Pulmonary artery endothelial cell (primary cell): ENCODE measurements around the gene RC3H1. TPM values are rescaled to one million over a fixed set of nuclear protein-coding genes. Genes with fewer than 3 reads are reported as not detected.
"Not testable (repeated sequence)": the region's sequence is repeated elsewhere in the genome, so short reads cannot be mapped to it uniquely, and the experiment has no call there.

Experiments
- DNase-seq: peaks from one replicate; pipeline ENCODE4 v3.0.0-alpha.2; 2011; ENCODE audit warnings: low read depth, low spot score
- total RNA-seq: library from RNA; depleted of rRNA; stranded (reverse); fragments of >200 nt; gene quantifications from 2 replicates; pipeline ENCODE4 v1.2.3, GENCODE V29; 2014

Gene RC3H1
- total RNA-seq, 1 donor from 2014 or later = 15.9 TPM

DNA sequence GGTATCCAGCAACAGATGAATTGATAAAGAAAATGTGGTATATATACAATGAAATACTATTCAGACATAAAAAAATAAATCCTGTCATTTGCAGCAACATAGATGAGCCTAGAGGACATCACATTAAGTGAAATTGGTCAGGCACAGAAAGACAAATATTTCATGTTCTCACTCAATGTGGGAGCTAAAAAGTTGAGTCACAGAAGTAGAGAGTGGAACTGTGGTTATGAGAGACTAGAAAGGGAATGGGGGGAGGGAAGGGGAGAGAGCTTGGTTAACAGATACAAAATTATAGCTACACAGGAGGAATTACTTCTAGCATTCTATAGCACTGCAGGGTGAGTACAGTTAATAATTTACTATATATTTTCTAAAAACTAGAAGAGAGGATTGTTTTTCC, 68.0 kb downstream of the RC3H1 start:
- no peak for DNase-seq

- no peak for DNase-seq
Observed at GRCh38 chr1:173948594-173948993, 73.6 kb downstream of the RC3H1 start.

DNA sequence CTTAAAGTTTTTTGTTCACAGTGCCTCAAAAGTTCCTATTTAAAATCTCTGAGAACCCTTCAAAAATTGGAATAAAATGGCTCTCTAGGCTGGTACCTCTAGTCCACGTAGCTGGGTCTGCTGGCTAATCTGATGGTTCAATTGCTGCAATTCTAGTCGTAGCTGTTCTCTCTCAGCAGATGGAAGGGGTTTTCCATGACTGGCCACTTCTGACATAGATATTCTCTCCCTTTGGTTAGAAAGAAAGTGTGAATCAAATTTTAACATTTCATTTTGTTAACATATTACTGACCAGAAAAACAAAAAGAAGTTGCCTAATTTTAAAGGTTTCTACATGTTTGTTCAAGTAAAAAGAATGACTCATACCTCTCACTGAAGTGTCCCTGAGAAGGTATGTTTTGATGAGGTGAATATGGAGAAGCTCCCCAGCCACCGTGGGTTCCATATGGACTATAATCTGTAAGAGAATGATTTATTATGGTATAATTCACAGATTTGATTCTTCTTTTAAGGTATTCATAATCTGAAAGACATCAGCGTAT, 75.7 kb downstream of the RC3H1 start:
- no peak for DNase-seq

- no peak for DNase-seq
Observed at GRCh38 chr1:173937062-173937461, 85.1 kb downstream of the RC3H1 start.

GRCh38 chr1:173934440-173934839, 87.7 kb downstream of the RC3H1 start:
- no peak for DNase-seq

DNA sequence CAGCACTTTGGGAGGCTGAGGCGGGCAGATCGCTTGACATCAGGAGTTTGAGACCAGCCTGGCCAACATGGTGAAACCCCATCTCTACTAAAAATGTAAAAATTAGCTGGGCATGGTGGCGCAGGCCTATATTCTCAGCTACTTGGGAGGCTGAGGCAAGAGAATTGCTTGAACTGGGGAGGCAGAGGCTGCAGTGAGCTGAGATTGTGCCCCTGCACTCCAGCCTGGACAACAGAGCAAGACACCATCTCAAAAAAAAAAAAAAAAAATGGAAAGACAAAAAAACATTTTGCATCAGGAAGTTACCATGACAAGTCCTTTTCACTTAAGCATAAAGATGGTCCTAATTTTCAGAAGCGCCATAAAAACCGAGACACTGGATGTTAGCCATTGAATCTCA, 91.6 kb downstream of the RC3H1 start:
- not testable (repeated sequence) for DNase-seq

DNA sequence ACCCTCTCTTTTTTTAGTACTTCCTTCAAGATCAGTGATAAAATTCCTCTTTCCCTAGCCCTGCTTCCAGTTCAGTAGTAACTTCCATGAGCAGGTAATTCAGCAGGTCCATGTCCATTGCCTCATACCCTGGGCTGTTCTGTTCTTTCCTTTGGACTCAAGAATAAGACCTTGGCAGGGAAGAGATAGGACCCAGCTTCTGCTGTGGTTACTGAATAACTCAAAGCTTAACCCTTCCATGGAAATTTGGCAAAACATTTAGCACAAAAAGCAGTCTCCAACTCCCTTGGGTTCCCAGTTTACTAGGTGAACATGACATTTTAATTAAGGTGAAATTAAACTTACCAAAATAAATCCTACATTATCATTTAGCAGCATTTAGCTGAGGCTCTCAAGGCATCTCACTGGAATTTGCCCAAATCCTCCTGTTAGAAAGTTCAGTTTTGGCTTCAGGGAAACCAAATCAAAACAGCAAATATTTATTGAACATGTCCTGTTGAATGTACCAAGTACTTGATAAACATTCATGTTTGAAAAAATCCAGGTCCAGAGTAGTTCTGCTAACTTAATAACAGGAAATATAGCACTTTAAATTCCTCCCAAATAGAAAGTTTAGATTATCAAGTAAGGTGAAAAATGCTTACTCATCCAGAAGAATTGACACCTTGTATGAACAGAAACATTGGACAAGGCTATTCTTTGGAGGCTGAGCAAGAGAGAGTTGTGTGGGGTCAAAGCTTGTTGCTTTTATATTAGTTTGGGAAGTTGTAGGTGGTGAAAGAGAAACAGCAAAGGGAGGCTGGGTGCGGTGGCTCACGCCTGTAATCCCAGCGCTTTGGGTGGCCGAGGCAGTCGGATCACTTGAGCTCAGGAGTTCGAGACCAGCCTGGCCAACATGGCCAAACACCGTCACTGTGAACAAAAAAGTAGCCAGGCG, 96.6 kb downstream of the RC3H1 start:
- no peak for DNase-seq

GRCh38 chr1:173920861-173921260, 101.3 kb downstream of the RC3H1 start:
- no peak for DNase-seq

- DNase-seq = no peak
Observed at GRCh38 chr1:173917635-173918493, 104.3 kb downstream of the RC3H1 start.

DNA sequence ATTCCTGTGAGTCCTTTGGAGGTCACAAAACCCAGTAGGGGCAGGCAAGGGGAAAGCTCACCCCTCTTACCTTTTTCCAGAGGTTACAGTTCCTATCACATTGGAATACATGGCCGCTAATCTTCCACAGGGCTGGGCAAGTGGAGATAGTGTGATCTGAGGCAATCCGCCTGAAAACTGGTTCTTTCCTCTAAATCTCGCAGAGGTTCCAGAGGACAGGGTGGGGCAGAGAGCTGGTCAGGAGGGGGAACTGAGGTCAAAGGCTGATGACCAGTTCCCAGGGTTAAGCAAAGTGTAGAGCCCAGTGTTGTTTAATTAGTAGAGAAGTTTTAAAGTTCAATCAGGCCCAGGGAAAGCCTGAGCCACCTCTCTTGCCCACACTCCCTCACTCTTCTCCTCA, 105.0 kb downstream of the RC3H1 start, which contains the start of gene SERPINC1:
TSS of gene SERPINC1 (minus strand) at position 179 of the 400 bp plus-strand sequence. CDS start at position 111, 68 bp downstream.
- DNase-seq = no peak

- DNase-seq = no peak
Observed at GRCh38 chr1:173916667-173917066, 105.5 kb downstream of the RC3H1 start.

DNA sequence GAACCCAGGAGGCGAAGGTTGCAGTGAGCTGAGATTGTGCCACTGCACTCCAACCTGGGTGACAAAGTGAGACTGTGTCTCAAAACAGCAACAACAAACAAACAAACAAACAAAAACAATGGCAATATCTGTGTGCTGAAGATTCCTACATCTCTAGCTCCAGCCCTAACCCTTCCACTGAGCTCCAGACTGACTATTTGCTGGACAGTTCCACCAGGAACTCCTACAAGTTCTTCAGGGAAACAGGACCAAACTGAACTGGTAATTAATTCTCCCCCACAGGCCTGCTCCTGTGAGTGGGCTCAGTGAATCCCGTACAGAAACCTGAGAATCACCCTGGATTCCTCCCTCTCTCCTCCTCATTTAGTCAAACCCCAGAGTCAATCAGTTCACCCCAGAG, 106.6 kb downstream of the RC3H1 start:
- no peak for DNase-seq

DNA sequence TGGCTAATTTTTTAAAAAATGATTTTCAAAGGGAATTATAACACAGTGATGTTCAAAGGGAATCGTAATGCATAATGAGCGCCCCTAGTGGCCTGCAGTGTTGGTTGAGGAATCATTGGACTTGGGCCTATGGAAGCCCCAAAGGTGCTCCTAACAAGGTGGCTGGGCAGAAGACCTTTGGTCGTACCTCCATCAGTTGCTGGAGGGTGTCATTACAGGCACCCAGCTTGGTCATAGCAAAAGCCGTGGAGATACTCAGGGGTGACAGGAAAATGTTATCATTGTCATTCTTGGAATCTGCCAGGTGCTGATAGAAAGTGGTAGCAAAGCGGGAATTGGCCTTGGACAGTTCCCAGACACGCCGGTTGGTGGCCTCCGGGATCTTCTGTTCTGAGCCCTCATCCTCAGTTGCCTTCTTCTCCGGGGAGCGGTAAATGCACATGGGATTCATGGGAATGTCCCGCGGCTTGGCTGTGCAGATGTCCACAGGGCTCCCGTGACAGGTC, 107.7 kb downstream of the RC3H1 start:
- DNase-seq = peak; percentile 5

DNA sequence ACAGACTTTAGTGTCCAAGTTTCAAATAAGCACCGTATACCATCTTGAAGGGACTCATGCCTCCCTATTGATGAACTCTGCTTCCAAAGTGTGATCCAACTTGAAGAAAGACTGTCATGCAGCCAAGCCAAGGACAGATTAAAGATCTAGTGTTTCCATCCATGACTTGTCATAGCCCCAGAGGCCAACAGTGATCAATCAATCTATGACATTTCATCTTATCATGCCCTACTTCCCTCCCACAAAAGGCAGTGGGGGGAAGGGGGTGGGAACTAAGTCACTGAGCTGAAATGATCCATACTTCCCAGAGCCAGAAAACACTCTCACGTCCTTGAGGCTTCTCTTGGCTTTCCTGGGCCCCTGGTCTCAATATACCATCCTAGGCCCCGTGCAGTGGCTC, 109.0 kb downstream of the RC3H1 start:
- DNase-seq = no peak

DNA sequence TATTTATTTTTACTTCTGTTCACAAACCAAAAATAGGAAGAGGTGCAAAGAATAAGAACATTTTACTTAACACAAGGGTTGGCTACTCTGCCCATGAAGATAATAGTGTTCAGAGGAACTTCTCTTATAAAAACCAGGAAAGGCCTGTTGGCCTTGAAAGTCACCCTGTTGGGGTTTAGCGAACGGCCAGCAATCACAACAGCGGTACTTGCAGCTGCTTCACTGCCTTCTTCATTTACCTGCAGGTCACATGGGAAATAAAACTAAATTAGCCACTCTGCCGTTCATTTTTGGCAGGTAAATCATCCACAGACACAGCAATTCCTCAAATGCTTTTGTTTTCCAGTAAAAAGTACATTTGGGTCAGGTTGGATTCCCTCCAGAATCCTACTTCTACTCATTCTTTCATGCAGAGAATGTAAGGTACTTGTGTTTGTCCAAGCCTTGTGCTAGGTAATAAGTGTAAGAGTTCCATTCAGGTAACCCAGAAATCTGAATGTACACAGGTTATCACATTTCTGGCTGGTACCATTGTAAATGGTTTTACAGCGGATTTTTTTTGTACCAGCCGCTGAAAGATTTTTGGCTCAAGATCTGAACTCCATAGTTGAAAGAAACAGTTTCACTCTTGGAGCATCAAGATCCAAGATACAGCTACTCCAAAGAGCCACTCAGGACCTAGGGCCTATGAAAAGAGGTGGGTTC, 118.2 kb downstream of the RC3H1 start:
- no peak for DNase-seq

- no peak for DNase-seq
Observed at GRCh38 chr1:173900992-173901391, 121.2 kb downstream of the RC3H1 start.

DNA sequence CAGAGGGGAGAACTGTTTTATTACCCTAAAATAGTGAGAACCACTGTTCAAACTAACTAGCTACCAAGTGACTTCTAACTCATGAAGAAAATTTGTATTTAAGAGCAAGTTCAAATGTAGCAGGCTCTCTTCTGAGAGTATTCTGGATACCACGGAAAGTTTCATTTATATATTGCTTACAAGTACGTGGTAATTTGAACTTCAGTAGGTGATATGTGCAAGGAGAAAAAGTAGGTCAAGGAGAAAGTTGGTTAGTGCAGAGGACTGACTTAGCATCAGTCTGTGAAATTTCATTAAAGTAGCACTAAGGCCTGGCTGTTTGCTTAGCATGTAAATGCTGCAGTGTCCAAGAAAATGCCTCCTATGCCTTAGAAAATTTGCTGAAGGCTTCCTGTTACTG, 121.7 kb downstream of the RC3H1 start:
- no peak for DNase-seq

- DNase-seq = no peak
Observed at GRCh38 chr1:173894189-173894588, 128.0 kb downstream of the RC3H1 start.

DNA sequence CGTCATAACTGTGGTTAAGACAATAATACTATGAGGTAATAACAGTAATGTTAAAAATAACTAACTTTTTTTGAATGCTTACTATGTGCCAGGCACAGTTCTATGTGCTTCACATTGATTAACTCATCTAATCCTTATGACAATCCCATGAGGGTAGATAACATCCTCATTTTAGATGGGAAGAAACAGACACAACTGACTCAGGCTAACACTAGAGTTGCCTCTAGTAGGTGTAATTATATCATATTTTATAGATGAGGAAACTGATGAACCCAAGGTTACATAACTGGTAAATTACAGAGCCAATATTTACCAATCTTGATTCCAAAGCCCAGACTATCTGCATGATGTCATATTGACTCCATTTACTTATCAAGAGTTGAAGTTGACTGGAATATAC, 128.5 kb downstream of the RC3H1 start:
- no peak for DNase-seq

DNA sequence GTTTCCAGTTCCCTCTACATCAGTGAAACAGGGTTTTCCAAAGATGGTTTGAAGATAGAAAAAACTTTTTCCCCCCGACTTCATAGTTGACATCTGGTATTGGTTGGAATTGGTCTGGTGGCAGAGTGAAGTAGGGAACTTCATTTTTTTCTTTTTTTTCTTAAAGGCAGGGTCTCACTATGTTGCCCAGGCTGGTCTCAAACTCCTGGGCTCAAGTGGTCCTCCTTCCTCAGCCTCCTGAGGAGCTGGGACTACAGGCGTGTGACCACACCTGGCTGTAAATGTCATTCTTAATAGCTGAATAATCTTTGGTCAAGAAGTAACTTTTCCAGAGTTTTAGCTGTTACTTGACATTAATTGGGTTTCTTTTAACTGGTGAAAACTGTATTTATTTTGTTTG, 132.3 kb downstream of the RC3H1 start:
- no peak for DNase-seq

GRCh38 chr1:173888749-173889148, 133.4 kb downstream of the RC3H1 start:
- DNase-seq = no peak
